HL-60 (cell line): ENCODE results near the gene DLX1.

Source experiments
- GABPA ChIP-seq: IDR thresholded peaks from 2 replicates; pipeline ENCODE4 v1.6.1; 2012; ENCODE audit warnings: low read depth
- POLR2AphosphoS5 ChIP-seq: IDR thresholded peaks from 2 replicates; pipeline ENCODE4 v1.6.1; 2012; ENCODE audit warnings: low read depth
- SPI1 ChIP-seq: IDR thresholded peaks from 2 replicates; pipeline ENCODE4 v1.6.1; 2012; ENCODE audit warnings: low read depth, mild to moderate bottlenecking, borderline replicate concordance
- TF ChIP-seq, protein P1 (sequence below): IDR thresholded peaks from one replicate; pipeline ENCODE4 v1.5.1; 2011; ENCODE audit warnings: low read length, control low read depth, inconsistent platforms; ENCODE audit not compliant: insufficient read depth
- TF ChIP-seq, protein P2 (sequence below): IDR thresholded peaks from 2 replicates; pipeline ENCODE4 v1.6.1; 2012; ENCODE audit warnings: low read depth; ENCODE audit not compliant: insufficient replicate concordance

GRCh38 chr2:172097557-172098131 lies 12.3 kb downstream of the DLX1 start:
- TF ChIP-seq, protein P1, sequence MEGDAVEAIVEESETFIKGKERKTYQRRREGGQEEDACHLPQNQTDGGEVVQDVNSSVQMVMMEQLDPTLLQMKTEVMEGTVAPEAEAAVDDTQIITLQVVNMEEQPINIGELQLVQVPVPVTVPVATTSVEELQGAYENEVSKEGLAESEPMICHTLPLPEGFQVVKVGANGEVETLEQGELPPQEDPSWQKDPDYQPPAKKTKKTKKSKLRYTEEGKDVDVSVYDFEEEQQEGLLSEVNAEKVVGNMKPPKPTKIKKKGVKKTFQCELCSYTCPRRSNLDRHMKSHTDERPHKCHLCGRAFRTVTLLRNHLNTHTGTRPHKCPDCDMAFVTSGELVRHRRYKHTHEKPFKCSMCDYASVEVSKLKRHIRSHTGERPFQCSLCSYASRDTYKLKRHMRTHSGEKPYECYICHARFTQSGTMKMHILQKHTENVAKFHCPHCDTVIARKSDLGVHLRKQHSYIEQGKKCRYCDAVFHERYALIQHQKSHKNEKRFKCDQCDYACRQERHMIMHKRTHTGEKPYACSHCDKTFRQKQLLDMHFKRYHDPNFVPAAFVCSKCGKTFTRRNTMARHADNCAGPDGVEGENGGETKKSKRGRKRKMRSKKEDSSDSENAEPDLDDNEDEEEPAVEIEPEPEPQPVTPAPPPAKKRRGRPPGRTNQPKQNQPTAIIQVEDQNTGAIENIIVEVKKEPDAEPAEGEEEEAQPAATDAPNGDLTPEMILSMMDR = no peak
- TF ChIP-seq POLR2AphosphoS5 = no peak
- TF ChIP-seq, protein P2, sequence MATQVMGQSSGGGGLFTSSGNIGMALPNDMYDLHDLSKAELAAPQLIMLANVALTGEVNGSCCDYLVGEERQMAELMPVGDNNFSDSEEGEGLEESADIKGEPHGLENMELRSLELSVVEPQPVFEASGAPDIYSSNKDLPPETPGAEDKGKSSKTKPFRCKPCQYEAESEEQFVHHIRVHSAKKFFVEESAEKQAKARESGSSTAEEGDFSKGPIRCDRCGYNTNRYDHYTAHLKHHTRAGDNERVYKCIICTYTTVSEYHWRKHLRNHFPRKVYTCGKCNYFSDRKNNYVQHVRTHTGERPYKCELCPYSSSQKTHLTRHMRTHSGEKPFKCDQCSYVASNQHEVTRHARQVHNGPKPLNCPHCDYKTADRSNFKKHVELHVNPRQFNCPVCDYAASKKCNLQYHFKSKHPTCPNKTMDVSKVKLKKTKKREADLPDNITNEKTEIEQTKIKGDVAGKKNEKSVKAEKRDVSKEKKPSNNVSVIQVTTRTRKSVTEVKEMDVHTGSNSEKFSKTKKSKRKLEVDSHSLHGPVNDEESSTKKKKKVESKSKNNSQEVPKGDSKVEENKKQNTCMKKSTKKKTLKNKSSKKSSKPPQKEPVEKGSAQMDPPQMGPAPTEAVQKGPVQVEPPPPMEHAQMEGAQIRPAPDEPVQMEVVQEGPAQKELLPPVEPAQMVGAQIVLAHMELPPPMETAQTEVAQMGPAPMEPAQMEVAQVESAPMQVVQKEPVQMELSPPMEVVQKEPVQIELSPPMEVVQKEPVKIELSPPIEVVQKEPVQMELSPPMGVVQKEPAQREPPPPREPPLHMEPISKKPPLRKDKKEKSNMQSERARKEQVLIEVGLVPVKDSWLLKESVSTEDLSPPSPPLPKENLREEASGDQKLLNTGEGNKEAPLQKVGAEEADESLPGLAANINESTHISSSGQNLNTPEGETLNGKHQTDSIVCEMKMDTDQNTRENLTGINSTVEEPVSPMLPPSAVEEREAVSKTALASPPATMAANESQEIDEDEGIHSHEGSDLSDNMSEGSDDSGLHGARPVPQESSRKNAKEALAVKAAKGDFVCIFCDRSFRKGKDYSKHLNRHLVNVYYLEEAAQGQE = no peak
- no peak for TF ChIP-seq SPI1
- no peak for TF ChIP-seq GABPA
